ENCODE measurements around the gene RPS6KA5. TPM values are rescaled to one million over a fixed set of nuclear protein-coding genes. Genes with fewer than 3 reads are reported as not detected.
"Not testable (repeated sequence)": the region's sequence is repeated elsewhere in the genome, so short reads cannot be mapped to it uniquely, and the experiment has no call there.

Gene RPS6KA5
- total RNA-seq, 1 donor from 2014 or later, result 16.6 TPM

DNA sequence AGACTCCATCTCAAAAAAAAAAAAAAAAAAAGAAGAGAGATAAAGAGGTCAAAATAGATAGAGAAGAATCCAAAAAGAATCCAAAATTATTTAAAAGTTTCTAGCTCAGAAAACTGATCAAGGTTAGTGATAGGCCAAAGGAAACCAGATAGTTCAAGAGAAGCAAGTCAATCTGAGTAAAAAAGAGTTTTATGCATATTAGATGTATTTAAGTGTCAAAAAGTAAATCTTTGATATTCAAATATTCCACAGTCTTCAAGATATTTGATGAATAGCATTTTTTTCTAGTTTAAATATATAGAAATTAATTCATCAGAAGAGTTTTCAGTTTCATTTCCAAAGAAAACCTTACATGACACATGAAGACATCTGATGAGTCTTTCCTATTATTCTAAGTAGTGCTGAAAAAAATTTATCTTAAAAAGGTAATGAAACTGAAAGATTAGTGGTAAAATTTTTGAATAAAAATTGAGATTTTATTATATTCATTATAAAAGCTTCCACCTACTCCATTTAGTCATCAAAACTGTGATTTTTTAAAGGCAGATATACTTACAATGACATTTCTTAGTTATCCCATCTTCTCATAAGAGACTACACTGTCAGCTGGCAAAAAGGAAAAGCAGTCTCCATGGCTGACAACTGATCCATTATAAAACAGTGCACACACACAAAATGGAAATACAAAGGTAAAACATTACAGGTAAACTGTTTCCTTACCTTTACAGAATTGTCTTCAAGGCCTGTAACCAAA lies 68.6 kb downstream of the RPS6KA5 start:
- intact Hi-C loops (cut with micrococcal nuclease), result loop anchor here (1.0 to 2.0 kb wide), 2 partner anchors 17 to 22 kb away; no protein-coding TSS in a partner anchor
- Mint-ChIP-seq H3K27ac (no peak overlapping the region), H3K9me3 (peaks cover 4% of the 10 kb centered on the region), H3K4me3 (no peak overlapping the region), H3K4me1 (ENCODE audit: low read depth) (peaks cover 56% of the 10 kb centered on the region), H3K36me3 (ENCODE audit: low read depth) (peaks cover 39% of the 10 kb centered on the region), H3K27me3 (ENCODE audit: insufficient read depth) (no peaks in the 10 kb centered on the region)
- no peak for DNase-seq (ENCODE audit: low spot score)

DNA sequence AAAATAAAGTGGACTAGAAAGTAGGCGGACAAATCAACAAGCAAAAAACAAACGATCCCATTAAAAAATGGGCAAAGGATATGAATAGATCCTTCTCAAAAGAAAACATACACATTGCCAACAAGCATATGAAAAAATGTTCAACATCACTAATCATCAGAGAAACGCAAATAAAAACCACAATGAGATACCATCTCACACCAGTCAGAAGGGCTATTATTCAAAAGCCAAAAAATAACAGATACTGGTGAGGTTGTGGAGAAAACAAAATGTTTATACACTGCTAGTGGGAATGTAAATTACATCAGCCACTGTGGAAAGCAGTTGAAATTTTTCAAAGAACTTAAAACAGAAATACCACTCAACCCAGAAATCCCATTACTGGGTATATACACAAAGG lies 70.3 kb downstream of the RPS6KA5 start:
- peak overlapping the region; percentile 50 for H3K27ac Mint-ChIP-seq
- intact Hi-C loops (cut with micrococcal nuclease), result no loop called here
- H3K4me3 Mint-ChIP-seq, result no peak overlapping the region
- H3K36me3 Mint-ChIP-seq (ENCODE audit: low read depth), result peaks cover 37% of the 10 kb centered on the region
- DNase-seq (ENCODE audit: low spot score), result no peak
- H3K9me3 Mint-ChIP-seq, result peaks cover 4% of the 10 kb centered on the region
- H3K27me3 Mint-ChIP-seq (ENCODE audit: insufficient read depth), result no peaks in the 10 kb centered on the region
- peaks cover 53% of the 10 kb centered on the region for H3K4me1 Mint-ChIP-seq (ENCODE audit: low read depth)

DNA sequence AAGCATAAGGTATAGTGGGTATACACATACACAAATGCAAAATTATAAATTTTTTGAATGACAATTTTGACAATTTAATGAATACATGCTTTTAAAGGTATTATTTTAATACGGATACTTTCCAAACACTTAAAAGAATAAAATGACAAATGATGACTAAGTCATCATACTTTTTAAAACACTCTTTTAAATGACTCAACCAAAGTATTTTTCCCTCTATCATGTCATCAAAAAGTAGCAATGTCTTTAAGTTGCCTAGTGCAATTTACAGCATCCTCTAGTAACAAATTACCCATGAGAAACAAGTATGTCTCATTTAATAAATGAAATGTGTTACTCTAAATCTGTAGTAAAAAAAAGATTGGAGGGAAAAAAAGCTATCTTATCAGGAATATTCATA lies 73.3 kb downstream of the RPS6KA5 start:
- peaks cover 26% of the 10 kb centered on the region for H3K36me3 Mint-ChIP-seq (ENCODE audit: low read depth)
- intact Hi-C loops (cut with micrococcal nuclease), result no loop called here
- no peak overlapping the region for H3K27ac Mint-ChIP-seq
- no peaks in the 10 kb centered on the region for H3K27me3 Mint-ChIP-seq (ENCODE audit: insufficient read depth)
- peaks cover 31% of the 10 kb centered on the region for H3K4me1 Mint-ChIP-seq (ENCODE audit: low read depth)
- H3K4me3 Mint-ChIP-seq, result no peak overlapping the region
- DNase-seq (ENCODE audit: low spot score), result no peak
- peaks cover 4% of the 10 kb centered on the region for H3K9me3 Mint-ChIP-seq

DNA sequence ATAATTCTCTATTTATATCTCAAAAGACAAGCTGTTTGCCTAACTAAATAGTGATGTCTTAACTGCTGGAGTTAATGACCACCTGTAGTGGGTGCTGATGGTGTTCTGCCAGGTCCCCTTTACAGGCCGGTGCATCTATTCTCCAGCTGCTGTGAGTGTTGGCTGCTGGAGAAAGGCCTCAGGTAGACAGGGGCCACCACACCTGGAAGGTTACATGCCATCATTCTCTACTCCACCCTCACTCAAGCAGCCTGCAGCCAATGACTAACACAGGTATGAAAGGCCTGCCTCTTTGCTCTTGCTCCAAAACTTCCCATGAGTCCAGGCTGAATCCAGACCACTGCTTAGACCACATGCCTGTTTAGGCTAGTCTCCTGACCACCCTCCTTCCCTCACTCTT lies 73.9 kb downstream of the RPS6KA5 start:
- peaks cover 24% of the 10 kb centered on the region for H3K36me3 Mint-ChIP-seq (ENCODE audit: low read depth)
- peaks cover 25% of the 10 kb centered on the region for H3K4me1 Mint-ChIP-seq (ENCODE audit: low read depth)
- H3K27ac Mint-ChIP-seq, result no peak overlapping the region
- H3K27me3 Mint-ChIP-seq (ENCODE audit: insufficient read depth), result no peaks in the 10 kb centered on the region
- peaks cover 4% of the 10 kb centered on the region for H3K9me3 Mint-ChIP-seq
- intact Hi-C loops (cut with micrococcal nuclease), result no loop called here
- no peak for DNase-seq (ENCODE audit: low spot score)
- H3K4me3 Mint-ChIP-seq, result no peak overlapping the region

DNA sequence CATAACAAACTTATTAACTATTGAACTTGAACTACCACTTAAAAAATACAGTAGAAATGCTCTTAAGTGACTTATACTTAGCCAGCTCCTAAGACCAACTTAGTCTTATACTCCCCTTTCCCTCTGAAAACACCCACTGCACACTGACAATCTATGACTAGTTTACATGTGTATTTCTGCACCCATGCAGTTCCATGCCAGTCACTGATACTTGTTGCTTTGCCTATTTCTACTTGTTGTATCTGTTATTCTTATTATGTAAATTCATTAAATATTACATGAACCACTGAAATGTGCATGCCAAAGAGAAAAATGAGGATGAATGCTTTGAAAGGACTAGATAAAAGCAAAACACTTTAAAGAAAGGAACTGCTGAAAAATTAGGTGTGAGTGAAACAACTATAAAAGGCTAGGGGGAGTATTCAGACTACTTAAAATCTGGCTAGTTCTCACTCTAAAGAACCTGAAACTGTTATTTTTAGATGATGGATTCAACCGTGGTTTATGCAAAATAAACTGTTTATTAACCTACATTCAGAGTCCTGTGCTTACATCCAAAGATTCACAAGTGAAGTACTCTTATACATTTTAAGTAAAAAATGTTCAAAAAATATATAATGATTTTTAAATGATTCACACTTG lies 74.7 kb downstream of the RPS6KA5 start:
- intact Hi-C loops (cut with micrococcal nuclease), result no loop called here
- H3K4me1 Mint-ChIP-seq (ENCODE audit: low read depth), result peaks cover 17% of the 10 kb centered on the region

DNA sequence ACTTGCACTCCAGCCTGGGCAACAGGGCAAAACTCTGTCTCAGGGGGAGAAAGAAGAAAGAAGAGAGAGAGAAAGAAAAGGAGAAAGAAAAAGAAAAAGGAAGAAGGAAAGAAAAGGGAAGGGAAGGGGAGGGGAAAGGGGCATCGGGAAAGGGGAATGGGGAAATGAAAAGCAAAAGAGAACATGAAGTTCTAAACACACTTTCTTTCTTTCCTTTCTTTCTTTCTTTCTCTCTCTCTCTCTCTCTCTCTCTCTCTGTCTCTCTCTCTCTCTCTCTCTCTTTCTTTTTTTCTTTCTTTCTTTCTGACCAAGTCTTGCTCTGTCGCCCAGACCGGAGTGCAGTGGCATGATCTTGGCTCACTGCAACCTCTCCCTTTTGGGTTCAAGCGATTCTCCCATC lies 76.9 kb downstream of the RPS6KA5 start:
- H3K27ac Mint-ChIP-seq, result no peak overlapping the region
- DNase-seq (ENCODE audit: low spot score), result no peak
- H3K36me3 Mint-ChIP-seq (ENCODE audit: low read depth), result peaks cover 12% of the 10 kb centered on the region
- H3K4me3 Mint-ChIP-seq, result no peak overlapping the region
- no peaks in the 10 kb centered on the region for H3K9me3 Mint-ChIP-seq
- H3K27me3 Mint-ChIP-seq (ENCODE audit: insufficient read depth), result no peaks in the 10 kb centered on the region
- intact Hi-C loops (cut with micrococcal nuclease), result no loop called here
- H3K4me1 Mint-ChIP-seq (ENCODE audit: low read depth), result peaks cover 13% of the 10 kb centered on the region

More for the DNA sequence above, 74.7 kb downstream of the RPS6KA5 start:
- no peak overlapping the region for H3K4me3 Mint-ChIP-seq
- H3K27me3 Mint-ChIP-seq (ENCODE audit: insufficient read depth), result no peaks in the 10 kb centered on the region
- H3K36me3 Mint-ChIP-seq (ENCODE audit: low read depth), result peaks cover 19% of the 10 kb centered on the region
- no peak overlapping the region for H3K27ac Mint-ChIP-seq
- no peak for DNase-seq (ENCODE audit: low spot score)
- peaks cover 4% of the 10 kb centered on the region for H3K9me3 Mint-ChIP-seq

DNA sequence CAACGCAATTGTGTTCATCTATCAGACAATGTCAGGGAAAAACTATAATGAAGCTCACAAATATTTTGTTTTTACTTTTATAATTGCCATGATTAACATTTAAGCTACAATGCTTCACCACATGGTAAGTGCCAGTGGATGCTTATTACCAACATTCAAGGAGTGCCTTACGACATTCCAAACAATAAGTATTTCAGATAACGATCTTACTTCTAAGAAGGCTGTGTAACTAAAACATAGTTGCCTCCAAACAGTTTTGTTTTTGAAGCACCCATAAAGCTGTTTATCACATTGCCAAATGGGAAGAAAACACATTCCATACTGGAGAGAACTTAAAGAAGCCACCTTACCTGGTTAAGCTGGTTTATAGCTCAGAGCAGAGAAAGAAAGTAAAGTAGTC lies 78.8 kb downstream of the RPS6KA5 start:
- peaks cover 20% of the 10 kb centered on the region for H3K36me3 Mint-ChIP-seq (ENCODE audit: low read depth)
- H3K4me3 Mint-ChIP-seq, result no peak overlapping the region
- intact Hi-C loops (cut with micrococcal nuclease), result no loop called here
- no peaks in the 10 kb centered on the region for H3K9me3 Mint-ChIP-seq
- no peak overlapping the region for H3K27ac Mint-ChIP-seq
- H3K27me3 Mint-ChIP-seq (ENCODE audit: insufficient read depth), result no peaks in the 10 kb centered on the region
- H3K4me1 Mint-ChIP-seq (ENCODE audit: low read depth), result peaks cover 2% of the 10 kb centered on the region
- DNase-seq (ENCODE audit: low spot score), result no peak

DNA sequence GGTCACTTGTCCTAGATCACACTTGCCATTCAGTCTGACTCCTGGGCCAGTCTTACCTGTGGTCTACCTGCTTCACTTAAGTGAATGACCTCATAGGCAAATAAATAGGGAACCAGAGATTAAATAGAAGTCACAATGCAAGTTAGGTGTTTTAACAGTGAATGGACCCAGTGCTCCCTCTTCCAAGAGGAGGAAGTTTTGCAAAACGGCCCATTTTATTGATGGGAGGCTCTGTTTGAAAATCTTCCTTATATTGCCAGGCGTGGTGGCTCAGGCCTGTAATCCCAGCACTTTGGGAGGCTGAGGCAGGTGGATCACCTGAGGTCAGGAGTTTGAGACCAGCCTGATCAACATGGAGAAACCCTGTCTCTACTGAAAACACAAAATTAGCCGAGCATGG lies 79.8 kb downstream of the RPS6KA5 start:
- H3K4me1 Mint-ChIP-seq (ENCODE audit: low read depth); intact Hi-C loops (cut with micrococcal nuclease); H3K4me3 Mint-ChIP-seq; DNase-seq (ENCODE audit: low spot score); H3K27me3 Mint-ChIP-seq (ENCODE audit: insufficient read depth); H3K9me3 Mint-ChIP-seq; H3K27ac Mint-ChIP-seq: not testable (repeated sequence)
- peaks cover 20% of the 10 kb centered on the region for H3K36me3 Mint-ChIP-seq (ENCODE audit: low read depth)

DNA sequence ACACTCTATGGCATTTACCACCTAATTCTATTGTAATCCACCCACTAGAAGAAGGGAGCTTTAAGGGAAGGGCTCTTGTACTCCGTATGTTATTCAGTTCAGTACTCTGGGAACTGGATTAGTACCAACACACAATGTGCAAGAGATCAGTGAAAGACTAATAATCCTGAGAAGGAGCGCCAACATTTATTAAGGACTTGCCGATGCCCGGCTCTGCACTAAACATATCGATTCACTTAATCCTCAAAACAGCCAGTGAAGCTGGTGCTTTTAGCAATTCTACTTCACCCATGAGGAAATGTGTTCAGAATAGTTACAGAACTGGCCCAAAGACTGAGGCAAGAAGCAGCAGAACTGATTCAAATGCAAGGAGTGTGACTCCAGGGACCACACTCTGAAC lies 80.9 kb downstream of the RPS6KA5 start:
- no peak for DNase-seq (ENCODE audit: low spot score)
- Mint-ChIP-seq H3K36me3 (ENCODE audit: low read depth) (peaks cover 23% of the 10 kb centered on the region), H3K27ac (no peak overlapping the region), H3K9me3 (no peaks in the 10 kb centered on the region), H3K4me3 (no peak overlapping the region), H3K27me3 (ENCODE audit: insufficient read depth) (no peaks in the 10 kb centered on the region), H3K4me1 (ENCODE audit: low read depth) (no peaks in the 10 kb centered on the region)
- intact Hi-C loops (cut with micrococcal nuclease), result loop anchor here (10.0 kb wide), 1 partner anchor 595 kb away; no protein-coding TSS in a partner anchor

DNA sequence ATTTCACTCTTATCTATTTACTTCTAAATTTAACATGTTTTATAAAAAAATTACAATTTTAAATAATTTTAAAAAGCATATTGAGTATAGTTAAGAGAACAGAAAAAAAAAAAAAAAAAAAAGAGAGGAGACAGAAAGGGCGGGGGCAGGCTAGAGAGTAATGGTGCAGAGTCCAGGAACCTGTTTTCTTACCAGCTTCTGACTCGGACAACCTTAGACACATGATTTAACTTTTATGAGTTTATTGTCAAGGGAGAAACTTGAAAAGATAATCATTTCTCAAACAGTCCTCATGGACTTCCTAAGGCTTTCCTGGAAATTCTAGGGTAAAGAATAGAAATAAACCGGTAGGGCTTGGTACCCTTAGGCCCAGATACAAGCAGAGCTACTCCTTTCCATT lies 84.3 kb downstream of the RPS6KA5 start:
- Mint-ChIP-seq H3K27me3 (ENCODE audit: insufficient read depth) (no peaks in the 10 kb centered on the region), H3K36me3 (ENCODE audit: low read depth) (peaks cover 38% of the 10 kb centered on the region), H3K27ac (no peak overlapping the region), H3K4me1 (ENCODE audit: low read depth) (peaks cover 13% of the 10 kb centered on the region), H3K9me3 (no peaks in the 10 kb centered on the region), H3K4me3 (no peak overlapping the region)
- intact Hi-C loops (cut with micrococcal nuclease), result loop anchor here (10.0 kb wide), 1 partner anchor 591 kb away; no protein-coding TSS in a partner anchor
- DNase-seq (ENCODE audit: low spot score), result no peak

DNA sequence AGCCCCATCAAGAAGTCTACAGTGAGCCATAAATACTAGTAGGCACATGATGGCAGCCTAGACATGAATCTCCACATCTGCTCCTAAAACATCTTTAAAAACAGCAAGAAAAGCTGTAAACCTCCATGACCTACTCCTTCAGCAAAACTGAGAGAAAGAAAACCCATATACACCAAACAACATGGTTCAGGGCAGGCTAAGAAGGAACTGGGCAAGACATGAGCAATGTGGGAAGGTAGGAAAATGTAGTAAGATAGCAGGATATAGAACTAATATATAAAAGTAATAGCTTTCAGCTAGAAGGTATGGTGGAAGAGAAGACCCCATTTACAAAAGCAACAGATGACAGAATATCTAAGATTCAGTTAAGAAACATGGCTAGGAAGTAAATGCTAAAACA lies 88.8 kb downstream of the RPS6KA5 start:
- Mint-ChIP-seq H3K4me3 (no peak overlapping the region), H3K27me3 (ENCODE audit: insufficient read depth) (no peaks in the 10 kb centered on the region), H3K9me3 (peaks cover 3% of the 10 kb centered on the region), H3K36me3 (ENCODE audit: low read depth) (peaks cover 33% of the 10 kb centered on the region), H3K27ac (no peak overlapping the region), H3K4me1 (ENCODE audit: low read depth) (peaks cover 40% of the 10 kb centered on the region)
- no peak for DNase-seq (ENCODE audit: low spot score)
- intact Hi-C loops (cut with micrococcal nuclease), result loop anchor here (5.0 to 10.0 kb wide), 2 partner anchors 256 to 587 kb away; no protein-coding TSS in a partner anchor

DNA sequence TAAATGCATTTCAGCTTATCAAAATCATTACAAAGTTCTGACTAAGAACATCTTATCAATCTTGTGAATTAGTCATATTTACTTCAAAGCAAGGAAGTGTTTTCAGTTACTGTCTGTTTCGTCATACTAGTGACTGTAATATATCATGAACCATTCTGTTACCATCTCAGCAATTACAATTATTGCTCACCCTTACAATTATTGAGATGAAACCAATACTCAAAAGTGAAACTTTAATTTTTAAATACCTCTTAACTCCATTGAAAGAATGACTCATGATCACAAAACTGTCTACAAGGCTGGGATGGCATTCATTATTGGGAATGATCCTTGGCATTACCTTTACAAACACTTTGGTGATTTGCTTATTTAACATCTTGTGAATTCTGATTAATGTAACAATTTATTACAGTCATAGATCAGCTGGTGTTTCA lies 90.3 kb downstream of the RPS6KA5 start:
- Mint-ChIP-seq H3K27ac (peak overlapping the region; percentile 90), H3K4me3 (peak overlapping the region; percentile 71), H3K27me3 (ENCODE audit: insufficient read depth) (no peaks in the 10 kb centered on the region), H3K4me1 (ENCODE audit: low read depth) (peaks cover 50% of the 10 kb centered on the region), H3K9me3 (peaks cover 3% of the 10 kb centered on the region), H3K36me3 (ENCODE audit: low read depth) (peaks cover 41% of the 10 kb centered on the region)
- DNase-seq (ENCODE audit: low spot score), result no peak
- intact Hi-C loops (cut with micrococcal nuclease), result loop anchor here (1.0 to 10.0 kb wide), 10 partner anchors 22 to 585 kb away; partner anchors contain the start of gene DGLUCY

DNA sequence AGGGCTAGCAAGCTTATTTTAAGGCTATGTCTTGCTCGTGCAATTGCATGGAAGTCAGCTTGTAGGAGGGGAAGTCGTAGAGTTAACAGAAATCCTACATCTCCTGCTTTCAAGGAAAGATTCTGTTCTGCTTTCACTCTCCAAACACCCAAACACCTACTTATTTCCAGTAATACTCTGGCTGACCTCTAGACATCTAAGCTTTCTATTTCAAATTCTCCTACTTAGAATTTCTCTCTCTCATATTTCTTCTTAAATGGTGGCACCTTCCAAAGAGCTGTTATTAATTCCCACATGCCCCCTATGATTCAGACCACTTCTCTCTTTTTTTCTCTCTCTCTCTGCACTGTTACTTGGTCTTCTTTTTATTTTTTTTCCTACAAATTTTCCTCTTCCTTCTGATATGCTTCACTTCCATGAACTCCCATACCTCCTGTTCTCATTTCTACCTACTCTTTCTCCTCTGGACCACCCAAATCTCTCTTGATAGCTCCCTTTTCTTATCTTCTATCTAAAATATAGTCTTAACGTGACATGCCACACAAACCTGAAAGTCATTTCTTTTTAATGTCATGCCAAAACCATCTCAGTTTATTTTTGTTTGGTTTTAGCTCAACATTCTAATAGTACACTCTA lies 90.8 kb downstream of the RPS6KA5 start:
- Mint-ChIP-seq H3K36me3 (ENCODE audit: low read depth) (peaks cover 40% of the 10 kb centered on the region), H3K9me3 (peaks cover 3% of the 10 kb centered on the region), H3K4me3 (peak overlapping the region; percentile 71), H3K4me1 (ENCODE audit: low read depth) (peaks cover 50% of the 10 kb centered on the region), H3K27ac (peak overlapping the region; percentile 90), H3K27me3 (ENCODE audit: insufficient read depth) (no peaks in the 10 kb centered on the region)
- intact Hi-C loops (cut with micrococcal nuclease), result loop anchor here (1.0 to 10.0 kb wide), 14 partner anchors 23 to 585 kb away; partner anchors contain the start of gene DGLUCY
- no peak for DNase-seq (ENCODE audit: low spot score)

All from activated T-helper 1 cell treated with anti-CD3 and anti-CD28 coated beads, Interleukin-12 subunit alpha, Interleukin-12 subunit beta, Interleukin-2, Interleukin-4 antibody, amounts not matched to agents 30 ng/mL and 10 ng/mL and 1 ng/mL, durations not matched to agents 14 hours and 24 hours and 36 hours (primary cell).